PFSK-1 (cell line): ENCODE data around the gene EHF.

Experiments
- FOXP2 ChIP-seq: optimal IDR thresholded peaks from 2 replicates; pipeline ENCODE3; 2011; ENCODE audit warnings: borderline replicate concordance, control low read depth, inconsistent platforms; ENCODE audit not compliant: insufficient read depth; ENCODE audit errors: extremely low read length, extremely low read depth
- POLR2AphosphoS5 ChIP-seq: IDR thresholded peaks from 2 replicates; pipeline ENCODE4 v1.6.1; 2012; ENCODE audit warnings: low read depth, mild to moderate bottlenecking, control low read depth, low read length, moderate library complexity
- SIN3A ChIP-seq: IDR thresholded peaks from 2 replicates; pipeline ENCODE4 v1.6.1; 2012; ENCODE audit warnings: mild to moderate bottlenecking, low read length, moderate library complexity, borderline replicate concordance; ENCODE audit not compliant: insufficient read depth
- TAF1 ChIP-seq: IDR thresholded peaks from 2 replicates; pipeline ENCODE4 v1.6.1; 2012; ENCODE audit warnings: low read length, control low read depth, borderline replicate concordance; ENCODE audit not compliant: insufficient read depth
- TF ChIP-seq, protein P1 (sequence below), 2 experiments: IDR thresholded peaks; 2 replicates each; pipeline versions ENCODE4 v1.6.1 to v1.8.0; 2011 to 2012; ENCODE audit warnings: low read depth in 2 of 2, low read length in 2 of 2, control low read depth in 1 of 2, inconsistent platforms in 1 of 2, mild to moderate bottlenecking in 1 of 2, moderate library complexity in 1 of 2; ENCODE audit not compliant: insufficient read depth in 1 of 2

Gene EHF

DNA sequence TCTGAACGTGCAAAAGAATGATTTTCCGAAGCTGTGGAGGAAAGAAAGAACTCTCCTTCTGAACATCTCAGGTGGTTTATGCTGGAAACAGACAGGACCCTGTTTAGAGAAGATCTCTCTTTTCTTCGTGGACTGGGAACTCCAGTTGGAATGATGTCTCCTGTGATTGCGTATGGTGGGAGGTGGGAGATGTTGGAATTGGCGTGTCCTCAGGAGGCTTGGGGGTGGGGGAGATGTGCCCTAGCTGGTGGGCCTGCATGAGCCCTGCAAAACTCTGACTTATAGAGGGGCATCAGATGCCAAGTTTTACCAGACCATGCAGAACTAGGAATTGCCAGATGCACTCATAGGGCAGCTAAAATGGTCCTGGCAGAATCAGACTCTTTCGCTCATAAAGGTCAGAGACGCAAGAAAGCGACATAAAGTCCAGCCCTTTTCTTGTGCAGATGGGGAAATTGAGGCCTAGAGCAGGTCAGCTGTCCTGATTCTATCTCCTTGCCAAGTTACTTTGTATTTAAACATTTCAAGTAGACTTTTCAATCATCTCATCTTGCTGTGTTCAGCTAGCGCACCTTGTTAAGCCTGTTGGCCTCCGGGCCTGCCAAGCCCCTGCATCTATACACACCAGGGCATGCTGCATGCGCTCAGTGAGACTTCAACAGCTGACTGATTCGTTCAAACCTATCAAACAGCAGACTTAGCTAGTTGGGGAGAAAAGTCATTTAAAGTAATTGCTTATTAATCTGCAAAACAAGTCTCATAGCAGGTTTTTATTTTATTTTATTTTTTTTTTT is 34.2 kb upstream of the EHF start:
- no peak for TF ChIP-seq POLR2AphosphoS5
- no peak for TF ChIP-seq FOXP2
- no peak for TF ChIP-seq SIN3A
- TF ChIP-seq, protein P1, sequence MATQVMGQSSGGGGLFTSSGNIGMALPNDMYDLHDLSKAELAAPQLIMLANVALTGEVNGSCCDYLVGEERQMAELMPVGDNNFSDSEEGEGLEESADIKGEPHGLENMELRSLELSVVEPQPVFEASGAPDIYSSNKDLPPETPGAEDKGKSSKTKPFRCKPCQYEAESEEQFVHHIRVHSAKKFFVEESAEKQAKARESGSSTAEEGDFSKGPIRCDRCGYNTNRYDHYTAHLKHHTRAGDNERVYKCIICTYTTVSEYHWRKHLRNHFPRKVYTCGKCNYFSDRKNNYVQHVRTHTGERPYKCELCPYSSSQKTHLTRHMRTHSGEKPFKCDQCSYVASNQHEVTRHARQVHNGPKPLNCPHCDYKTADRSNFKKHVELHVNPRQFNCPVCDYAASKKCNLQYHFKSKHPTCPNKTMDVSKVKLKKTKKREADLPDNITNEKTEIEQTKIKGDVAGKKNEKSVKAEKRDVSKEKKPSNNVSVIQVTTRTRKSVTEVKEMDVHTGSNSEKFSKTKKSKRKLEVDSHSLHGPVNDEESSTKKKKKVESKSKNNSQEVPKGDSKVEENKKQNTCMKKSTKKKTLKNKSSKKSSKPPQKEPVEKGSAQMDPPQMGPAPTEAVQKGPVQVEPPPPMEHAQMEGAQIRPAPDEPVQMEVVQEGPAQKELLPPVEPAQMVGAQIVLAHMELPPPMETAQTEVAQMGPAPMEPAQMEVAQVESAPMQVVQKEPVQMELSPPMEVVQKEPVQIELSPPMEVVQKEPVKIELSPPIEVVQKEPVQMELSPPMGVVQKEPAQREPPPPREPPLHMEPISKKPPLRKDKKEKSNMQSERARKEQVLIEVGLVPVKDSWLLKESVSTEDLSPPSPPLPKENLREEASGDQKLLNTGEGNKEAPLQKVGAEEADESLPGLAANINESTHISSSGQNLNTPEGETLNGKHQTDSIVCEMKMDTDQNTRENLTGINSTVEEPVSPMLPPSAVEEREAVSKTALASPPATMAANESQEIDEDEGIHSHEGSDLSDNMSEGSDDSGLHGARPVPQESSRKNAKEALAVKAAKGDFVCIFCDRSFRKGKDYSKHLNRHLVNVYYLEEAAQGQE (IDR thresholded peaks at IDR 0.05; ENCODE audit: insufficient read depth in 1 of 2, low read depth in 2 of 2, low read length in 2 of 2), result no peak
- TF ChIP-seq TAF1, result no peak

DNA sequence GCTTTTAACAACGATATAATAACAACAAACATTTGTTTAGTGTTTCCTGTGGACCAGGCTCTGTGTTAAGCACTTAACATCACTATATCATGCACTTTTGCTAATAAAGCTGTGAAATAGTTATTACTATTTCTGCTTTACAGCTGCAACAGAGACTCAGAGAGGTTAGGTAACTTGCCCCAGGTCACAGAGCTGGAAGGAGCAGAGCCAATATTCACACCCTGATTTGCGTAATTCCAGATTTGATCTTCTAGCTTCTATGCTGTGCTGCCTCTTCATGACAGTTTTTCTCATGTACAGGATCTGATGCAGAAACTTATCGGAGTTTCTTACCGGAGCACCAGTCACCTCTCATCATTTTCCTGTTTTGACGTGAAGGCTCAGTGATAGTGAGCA is 33.6 kb upstream of the EHF start:
- TF ChIP-seq TAF1 (no peak), SIN3A (no peak)
- TF ChIP-seq, protein P1 (IDR thresholded peaks at IDR 0.05; ENCODE audit: insufficient read depth in 1 of 2, low read depth in 2 of 2, low read length in 2 of 2), result no peak

DNA sequence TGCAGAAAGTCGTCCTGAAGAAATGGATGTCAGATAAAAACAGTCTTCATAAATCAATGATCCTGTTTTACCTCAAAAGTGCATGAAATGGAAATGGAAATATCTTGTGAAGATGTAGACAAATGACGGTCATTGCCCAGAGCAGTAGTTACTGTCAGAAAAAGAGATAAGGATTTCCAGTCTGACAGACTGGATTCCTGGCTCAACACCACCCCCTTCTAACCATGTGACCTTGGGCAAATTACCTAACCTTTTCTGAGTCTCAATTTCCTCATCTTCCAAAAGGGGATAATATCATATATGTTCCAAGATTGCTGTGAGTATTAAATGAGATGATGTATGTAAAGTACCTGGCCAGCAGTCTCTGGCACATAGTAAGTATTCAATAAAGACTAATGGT is 32.9 kb upstream of the EHF start:
- TF ChIP-seq, protein P1 (IDR thresholded peaks at IDR 0.05; ENCODE audit: insufficient read depth in 1 of 2, low read depth in 2 of 2, low read length in 2 of 2), result no peak
- TF ChIP-seq SIN3A, result no peak
- TF ChIP-seq FOXP2, result no peak

DNA sequence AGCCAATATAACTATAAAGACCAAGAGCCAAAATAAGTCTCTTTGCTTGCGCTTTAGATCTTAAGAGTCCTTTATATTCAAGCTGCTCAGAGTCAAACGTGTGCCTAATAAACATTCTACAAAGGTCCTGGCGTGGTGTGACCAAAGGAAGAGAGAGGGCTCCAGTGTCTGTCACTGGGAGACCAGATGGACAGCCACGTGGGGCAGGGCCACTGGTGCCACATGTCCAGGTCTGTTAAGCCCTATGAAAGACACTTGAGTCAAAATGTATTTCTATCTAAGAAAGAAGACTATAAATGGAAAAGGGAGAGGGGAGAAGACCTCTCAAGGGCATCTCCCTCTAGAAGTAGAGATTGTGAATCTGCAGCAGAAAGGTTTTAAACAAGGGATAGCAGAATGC is 32.2 kb upstream of the EHF start:
- TF ChIP-seq TAF1, result no peak
- no peak for TF ChIP-seq SIN3A
- TF ChIP-seq, protein P1 (IDR thresholded peaks at IDR 0.05; ENCODE audit: insufficient read depth in 1 of 2, low read depth in 2 of 2, low read length in 2 of 2), result no peak
- TF ChIP-seq FOXP2, result no peak
- TF ChIP-seq POLR2AphosphoS5, result no peak

DNA sequence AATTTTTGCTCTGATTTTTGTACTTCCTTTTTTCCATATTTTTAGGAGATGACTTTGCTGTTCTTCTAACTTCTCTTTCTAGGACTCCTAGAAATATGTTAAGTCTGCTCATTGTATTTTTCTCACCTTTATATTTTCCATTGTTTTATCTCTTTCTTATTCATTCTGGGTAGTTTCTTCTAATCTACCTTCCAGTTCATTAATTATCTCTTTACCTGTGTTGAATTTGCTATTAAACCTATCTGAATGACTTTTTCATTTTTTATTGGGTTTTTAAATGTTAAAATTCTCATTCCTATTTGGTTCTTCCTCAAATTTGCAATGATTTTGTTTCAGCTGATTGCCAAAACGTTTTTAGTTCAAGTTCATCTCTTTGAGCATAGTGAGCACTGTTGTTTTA is 27.8 kb upstream of the EHF start:
- no peak for TF ChIP-seq FOXP2
- TF ChIP-seq TAF1, result no peak
- TF ChIP-seq, protein P1 (IDR thresholded peaks at IDR 0.05; ENCODE audit: insufficient read depth in 1 of 2, low read depth in 2 of 2, low read length in 2 of 2), result no peak
- TF ChIP-seq SIN3A, result no peak
- no peak for TF ChIP-seq POLR2AphosphoS5
